Activated T-cell treated with anti-CD3 and anti-CD28 coated beads, Interleukin-2, amount 50 U/mL, for 24 hours (primary cell): Measurements from ENCODE around the gene LRRC71.

Experiments
- DNase-seq: peaks from one replicate; pipeline ENCODE4 v3.0.0-alpha.2; 2020
- H3K27ac Mint-ChIP-seq: 2 replicates; pipeline ENCODE4 v1.8.0; 2020; ENCODE audit warnings: mild to moderate bottlenecking, mixed read lengths
- H3K27me3 Mint-ChIP-seq: 2 replicates; pipeline ENCODE4 v1.8.0; 2020; ENCODE audit warnings: mixed read lengths
- H3K36me3 Mint-ChIP-seq: 2 replicates; pipeline ENCODE4 v1.8.0; 2020; ENCODE audit warnings: low read depth, mixed read lengths
- H3K4me1 Mint-ChIP-seq: 2 replicates; pipeline ENCODE4 v1.8.0; 2020; ENCODE audit warnings: low read depth, mixed read lengths
- H3K4me3 Mint-ChIP-seq: 2 replicates; pipeline ENCODE4 v1.8.0; 2020; ENCODE audit warnings: mild to moderate bottlenecking, moderate library complexity, mixed read lengths
- H3K9me3 Mint-ChIP-seq: 2 replicates; pipeline ENCODE4 v1.8.0; 2020; ENCODE audit warnings: mixed read lengths

The LRRC71 gene

DNA sequence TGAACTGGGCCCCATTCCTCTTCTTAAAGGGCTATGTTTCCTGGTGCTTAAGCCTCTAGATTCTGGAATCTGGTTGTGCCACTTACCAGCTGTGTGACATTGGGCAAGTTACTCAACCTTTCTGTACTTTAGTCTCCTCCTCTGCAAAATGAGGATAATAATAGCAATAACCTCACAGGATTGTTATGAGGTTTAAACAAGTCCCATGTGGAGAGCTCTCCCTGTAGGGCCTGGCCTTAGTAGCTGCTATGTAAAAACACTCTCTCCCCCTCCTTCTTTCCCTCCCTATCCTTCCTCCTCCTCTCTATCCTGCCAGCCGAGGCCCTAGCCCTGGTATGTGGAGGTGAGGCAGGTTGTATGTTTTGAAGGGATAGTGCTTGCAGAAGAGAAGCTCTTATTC is 35.1 kb upstream of the LRRC71 start:
- Mint-ChIP-seq H3K4me3 (no peak overlapping the region), H3K36me3 (no peaks in the 10 kb centered on the region), H3K27me3 (peaks cover 26% of the 10 kb centered on the region), H3K4me1 (peaks cover 2% of the 10 kb centered on the region), H3K9me3 (no peaks in the 10 kb centered on the region), H3K27ac (no peak overlapping the region)
- no peak for DNase-seq

DNA sequence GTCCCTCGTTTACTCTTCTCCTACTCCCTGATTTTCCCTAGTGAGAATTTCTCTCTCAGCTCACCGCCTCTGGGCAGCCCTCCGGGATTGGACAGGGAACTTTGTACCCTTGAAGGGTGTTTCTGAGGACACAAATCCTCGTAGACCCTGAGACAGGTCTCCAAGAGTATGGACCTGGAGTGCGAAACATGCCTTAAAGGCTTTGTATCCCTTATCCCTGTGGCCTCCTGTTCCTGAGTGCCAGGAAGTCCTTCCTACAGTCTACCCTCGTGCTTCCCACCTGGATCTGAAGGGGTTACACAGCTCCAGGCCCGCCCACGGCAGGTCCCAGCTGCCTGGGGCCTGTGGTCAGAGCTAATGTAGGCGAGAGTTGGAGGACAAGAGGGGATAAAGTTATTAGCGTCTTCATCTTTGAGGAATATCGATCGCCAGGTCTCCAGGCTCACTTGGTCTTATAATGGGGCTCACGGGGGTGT is 34.5 kb upstream of the LRRC71 start:
- Mint-ChIP-seq H3K36me3 (no peaks in the 10 kb centered on the region), H3K4me3 (no peak overlapping the region), H3K27me3 (peaks cover 31% of the 10 kb centered on the region), H3K27ac (no peak overlapping the region), H3K9me3 (no peaks in the 10 kb centered on the region), H3K4me1 (peaks cover 2% of the 10 kb centered on the region)
- no peak for DNase-seq

DNA sequence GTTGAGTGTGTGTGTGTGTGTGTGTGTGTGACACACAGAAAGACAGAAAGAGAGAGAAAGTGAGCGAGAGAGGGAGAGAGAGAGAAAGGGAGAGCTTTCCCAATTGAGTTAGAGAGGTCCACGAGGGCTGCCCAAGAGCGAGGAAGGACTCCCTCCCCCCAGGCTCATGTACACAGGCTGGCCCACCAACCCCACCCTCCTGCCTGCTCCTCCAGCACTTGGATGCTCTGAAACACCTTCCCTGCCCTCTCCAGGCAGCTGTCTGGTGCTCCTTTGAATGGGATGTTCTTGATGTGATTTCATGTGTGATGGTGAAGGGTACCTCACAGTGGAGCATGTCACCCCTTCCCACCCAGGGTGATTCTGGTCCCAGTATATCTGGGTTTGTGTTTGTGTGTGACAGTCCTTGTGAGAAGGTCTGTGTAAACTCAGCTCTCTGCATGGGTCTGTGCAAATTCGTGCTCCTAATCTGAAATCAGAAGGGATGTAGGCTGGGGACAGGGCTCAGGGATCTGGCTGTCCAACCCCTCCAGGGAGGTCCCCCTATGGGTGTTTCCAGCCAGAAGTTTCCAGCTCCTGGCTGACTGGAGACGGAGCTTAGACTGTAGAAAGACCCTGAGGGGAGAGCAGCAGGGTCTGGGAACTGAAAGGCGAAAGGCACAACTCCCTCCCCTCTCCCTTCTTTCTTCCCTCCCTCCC is 33.7 kb upstream of the LRRC71 start:
- no peak for DNase-seq
- Mint-ChIP-seq H3K36me3 (no peaks in the 10 kb centered on the region), H3K9me3 (no peaks in the 10 kb centered on the region), H3K4me3 (no peak overlapping the region), H3K4me1 (peaks cover 3% of the 10 kb centered on the region), H3K27ac (no peak overlapping the region), H3K27me3 (peaks cover 39% of the 10 kb centered on the region)

DNA sequence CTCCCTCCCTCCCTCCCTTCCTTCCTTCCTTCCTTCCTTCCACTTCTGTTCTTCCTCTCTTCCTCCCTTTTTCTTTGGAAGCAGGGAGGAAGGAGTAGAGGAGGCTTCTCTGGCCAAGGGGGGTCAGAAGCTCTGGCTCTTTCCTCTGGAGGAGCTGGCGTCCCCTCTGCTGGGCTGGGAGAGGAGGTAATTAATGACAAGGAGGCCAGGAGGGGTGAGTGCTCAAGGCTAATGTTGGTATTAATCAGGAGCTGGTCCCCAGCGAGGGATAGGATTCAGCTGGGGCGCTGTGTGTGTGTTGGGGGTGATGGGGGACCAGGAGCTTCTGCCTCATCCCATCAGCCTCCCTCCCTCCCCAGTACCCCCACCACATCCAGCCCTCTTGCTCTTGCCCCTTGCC is 33.1 kb upstream of the LRRC71 start:
- Mint-ChIP-seq H3K36me3 (no peaks in the 10 kb centered on the region), H3K4me1 (peaks cover 9% of the 10 kb centered on the region), H3K9me3 (no peaks in the 10 kb centered on the region), H3K27ac (no peak overlapping the region), H3K27me3 (peaks cover 45% of the 10 kb centered on the region), H3K4me3 (no peak overlapping the region)
- no peak for DNase-seq

DNA sequence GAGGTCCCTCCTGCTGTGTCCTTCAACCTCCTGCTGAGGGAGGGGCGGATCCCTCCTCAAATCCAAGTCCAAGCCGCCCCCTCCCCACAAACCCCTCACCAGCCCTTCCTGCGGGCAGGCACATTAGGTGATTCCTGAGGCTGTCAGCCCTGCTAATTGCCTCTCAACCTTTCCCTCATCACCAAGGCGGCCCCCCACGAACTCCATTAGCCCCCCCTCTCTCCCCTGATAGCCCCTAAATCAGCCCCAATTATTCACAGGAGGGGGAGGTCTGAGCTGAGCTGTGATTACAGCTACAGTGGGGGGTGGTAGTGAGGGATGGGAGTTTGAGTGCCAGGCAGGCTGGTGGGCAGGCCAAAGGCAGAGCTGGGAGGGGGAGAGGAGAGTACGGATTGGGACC is 32.7 kb upstream of the LRRC71 start:
- Mint-ChIP-seq H3K27ac (no peak overlapping the region), H3K9me3 (no peaks in the 10 kb centered on the region), H3K4me3 (no peak overlapping the region), H3K36me3 (no peaks in the 10 kb centered on the region), H3K4me1 (peaks cover 13% of the 10 kb centered on the region), H3K27me3 (peaks cover 48% of the 10 kb centered on the region)
- DNase-seq, result no peak

DNA sequence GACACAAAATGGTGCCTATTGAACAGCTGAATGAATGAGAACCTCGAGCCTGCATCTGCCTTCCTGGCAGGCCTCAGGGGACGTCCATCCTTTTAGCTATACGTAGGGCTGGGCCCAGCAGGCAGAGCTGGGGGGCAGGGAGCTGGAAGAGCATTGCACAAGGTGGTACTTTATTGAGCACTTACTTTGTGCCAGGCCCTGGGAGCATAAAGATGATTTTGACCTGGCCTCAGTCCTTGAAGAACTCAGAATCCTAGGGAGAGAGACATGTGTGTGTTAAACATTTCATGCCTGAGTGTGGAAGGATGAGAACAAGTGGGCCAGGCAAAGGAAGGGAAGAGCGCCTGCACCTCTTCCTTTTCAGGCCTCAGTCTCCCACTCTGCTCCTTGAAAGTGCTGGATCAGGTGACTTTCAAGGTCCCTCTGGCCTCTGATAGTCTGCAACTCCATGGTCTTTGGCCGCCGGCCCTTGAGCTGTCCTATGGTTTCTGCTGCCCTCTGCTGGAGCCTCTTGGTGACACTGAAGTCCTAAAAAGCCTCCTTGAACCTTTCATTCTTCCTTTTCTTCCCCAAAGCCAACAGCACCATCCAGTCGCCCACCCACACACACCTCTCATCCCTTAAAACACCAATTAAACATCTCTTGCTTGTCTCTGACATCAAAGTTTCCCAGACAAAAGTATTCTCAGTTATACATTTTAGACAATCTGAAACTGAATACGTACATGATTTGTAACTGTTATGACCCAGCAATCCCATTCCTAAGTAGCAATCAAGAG is 30.4 kb upstream of the LRRC71 start:
- Mint-ChIP-seq H3K4me1 (peaks cover 17% of the 10 kb centered on the region), H3K4me3 (no peak overlapping the region), H3K36me3 (no peaks in the 10 kb centered on the region), H3K9me3 (no peaks in the 10 kb centered on the region), H3K27ac (no peak overlapping the region), H3K27me3 (peaks cover 62% of the 10 kb centered on the region)
- DNase-seq, result peak; percentile 68

DNA sequence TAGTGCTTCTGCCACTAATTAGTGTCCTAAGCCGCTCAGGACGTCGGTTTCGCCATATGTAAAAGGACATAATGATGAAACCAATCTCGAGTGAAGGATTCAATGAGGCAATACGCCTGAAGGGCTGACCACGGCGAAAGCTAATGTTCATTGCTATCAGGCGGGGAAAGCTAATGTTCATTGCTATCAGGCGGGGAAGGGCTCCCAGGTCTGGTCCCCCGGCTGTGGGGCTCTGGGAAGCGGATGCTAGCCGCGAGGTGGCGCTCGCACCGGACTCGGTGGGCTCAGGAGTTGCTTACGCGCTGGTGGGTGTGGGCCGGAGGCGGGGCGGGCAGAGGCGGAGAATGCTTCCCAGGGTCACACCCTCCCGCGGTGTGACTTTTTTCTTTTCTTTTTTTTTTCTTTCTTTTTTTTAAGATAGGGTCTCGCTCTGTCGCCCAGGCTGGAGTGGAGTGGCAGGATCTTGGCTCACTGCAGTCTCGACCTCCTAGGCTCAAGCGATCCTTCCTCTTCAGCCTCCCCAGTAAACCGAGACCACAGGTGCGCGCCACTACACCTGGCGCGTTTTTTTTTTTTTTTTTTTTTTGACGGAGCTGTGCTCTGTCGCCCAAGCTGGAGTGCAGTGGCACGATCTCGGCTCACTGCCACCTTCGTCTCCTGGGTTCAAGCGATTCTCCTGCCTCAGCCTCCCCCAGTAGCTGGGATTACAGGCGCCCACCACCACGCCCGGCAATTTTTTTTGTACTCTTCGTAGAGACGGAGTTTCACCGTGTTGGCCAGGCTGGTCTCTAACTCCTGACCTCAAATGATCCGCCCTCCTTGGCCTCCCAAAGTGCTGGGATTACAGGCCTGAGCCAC is 28.0 kb upstream of the LRRC71 start:
- H3K36me3 Mint-ChIP-seq, result no peaks in the 10 kb centered on the region
- peak; percentile 90 for DNase-seq
- peaks cover 17% of the 10 kb centered on the region for H3K4me1 Mint-ChIP-seq
- H3K9me3 Mint-ChIP-seq, result no peaks in the 10 kb centered on the region
- no peak overlapping the region for H3K27ac Mint-ChIP-seq
- peak overlapping the region; percentile 47 for H3K4me3 Mint-ChIP-seq
- H3K27me3 Mint-ChIP-seq, result peaks cover 72% of the 10 kb centered on the region

DNA sequence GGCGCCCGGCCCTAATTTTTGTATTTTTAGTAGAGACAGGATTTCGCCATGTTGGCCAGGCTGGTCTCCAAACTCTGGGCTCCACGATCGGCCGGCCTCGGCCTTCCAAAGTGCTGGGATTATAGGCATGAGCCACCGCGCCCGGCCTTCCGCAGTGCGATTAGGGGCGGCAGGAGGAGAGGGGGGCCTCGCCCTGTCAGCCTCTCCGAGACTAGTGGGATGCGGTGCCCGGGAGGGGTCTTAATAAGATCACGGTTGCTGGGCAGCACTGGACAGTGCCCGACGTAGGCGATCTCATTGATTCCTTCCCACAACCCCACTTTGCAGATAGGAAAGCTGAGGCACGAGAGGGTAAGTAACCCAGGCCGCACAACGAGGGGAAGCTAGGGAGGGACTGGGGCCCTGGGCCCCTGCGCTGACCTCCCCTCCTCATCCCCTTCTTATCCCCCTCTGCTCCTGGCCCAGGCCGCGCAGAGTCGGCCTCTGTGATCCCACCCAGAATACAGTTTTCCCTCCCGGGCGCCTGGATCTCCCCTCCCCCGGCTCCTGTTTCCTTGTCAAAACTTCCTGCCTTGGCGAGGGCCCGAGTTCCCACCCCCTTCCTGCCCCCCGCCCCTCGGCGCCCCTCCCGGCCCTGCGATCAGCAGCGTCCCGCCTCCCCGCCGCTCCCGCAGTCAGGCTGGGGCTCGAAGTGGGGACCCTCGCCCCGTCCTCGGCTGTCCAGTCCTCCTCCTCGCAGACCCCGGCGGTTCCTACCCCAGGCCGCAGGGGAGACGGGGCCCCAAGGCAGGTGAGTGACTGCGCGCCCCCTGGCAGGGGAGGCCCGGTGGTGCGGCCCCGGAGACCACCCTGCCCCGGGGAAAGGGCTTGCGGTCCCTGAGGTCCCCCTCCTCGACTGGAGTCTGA is 27.1 kb upstream of the LRRC71 start, which contains the start of gene PEAR1:
PEAR1 (plus strand) TSS at position 671 of the 906 bp plus-strand sequence. CDS start 10,209 bp downstream, outside the sequence.
- H3K27ac Mint-ChIP-seq, result no peak within 1 kb of the TSS
- peak within 1 kb of the TSS; percentile 47 for H3K4me3 Mint-ChIP-seq

DNA sequence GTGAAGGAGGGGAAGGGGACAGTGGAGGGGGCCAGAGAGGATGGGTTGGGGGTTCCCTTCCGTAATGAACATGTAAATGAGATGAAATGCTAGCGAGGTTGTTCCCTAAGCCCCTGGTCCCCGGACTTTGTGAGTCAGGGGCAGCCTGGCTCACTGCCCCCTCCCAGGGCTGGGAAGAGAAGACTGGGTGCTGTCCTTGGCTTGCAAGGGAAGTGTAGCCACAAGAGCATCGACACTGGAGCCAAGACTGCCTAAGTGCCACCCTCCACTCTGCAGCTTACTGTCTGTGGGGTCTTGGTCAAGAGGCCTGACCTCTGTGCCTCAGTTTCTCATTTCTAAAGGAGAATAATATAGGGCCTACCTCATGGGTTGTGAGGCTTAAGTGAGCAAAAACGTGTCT is 26.4 kb upstream of the LRRC71 start:
- H3K4me3 Mint-ChIP-seq, result no peak overlapping the region
- peaks cover 21% of the 10 kb centered on the region for H3K4me1 Mint-ChIP-seq
- no peak overlapping the region for H3K27ac Mint-ChIP-seq
- H3K36me3 Mint-ChIP-seq, result no peaks in the 10 kb centered on the region
- no peaks in the 10 kb centered on the region for H3K9me3 Mint-ChIP-seq
- no peak for DNase-seq
- peaks cover 81% of the 10 kb centered on the region for H3K27me3 Mint-ChIP-seq

More for the DNA sequence above, 27.1 kb upstream of the LRRC71 start, which contains the start of gene PEAR1:
- Mint-ChIP-seq H3K27me3 (peaks cover 78% of the 10 kb centered on the region), H3K9me3 (no peaks in the 10 kb centered on the region), H3K36me3 (no peaks in the 10 kb centered on the region), H3K4me1 (peaks cover 20% of the 10 kb centered on the region)
- no peak for DNase-seq

DNA sequence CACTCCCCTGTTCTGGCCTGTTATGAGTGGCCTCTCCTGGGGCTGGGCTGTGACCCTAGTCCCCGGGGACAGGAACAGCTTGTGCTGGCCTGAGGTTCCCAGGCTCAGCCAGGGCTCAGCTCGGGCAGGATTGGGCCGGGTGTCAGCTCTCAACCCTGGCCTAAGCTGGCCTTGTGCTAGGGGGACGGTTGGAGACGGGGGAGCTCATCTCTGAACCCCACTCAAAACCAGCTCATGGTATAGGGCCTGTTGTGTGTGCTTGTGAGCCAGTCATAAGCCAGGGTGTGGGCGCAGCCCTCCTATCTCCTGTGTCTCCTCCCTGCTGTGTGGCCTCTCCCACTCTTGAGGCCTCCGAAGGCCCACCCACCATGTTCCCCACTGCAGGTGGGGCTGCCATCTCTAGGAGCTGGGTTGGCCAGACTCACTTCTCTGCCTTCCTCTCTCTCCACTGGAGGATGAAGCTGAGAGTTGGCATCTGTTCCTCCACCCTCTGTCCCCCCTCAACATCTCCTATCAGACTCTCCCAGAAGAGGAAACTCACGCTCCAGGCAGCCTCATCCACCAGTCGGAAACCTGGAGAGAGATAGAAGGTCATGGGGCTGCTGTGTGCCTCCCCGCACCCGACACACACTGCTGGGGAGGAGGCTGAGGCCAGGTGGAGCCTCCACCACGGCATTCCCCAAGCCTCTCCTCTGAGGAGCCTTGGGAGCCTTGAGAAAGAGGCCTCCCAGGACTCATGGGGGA is 25.5 kb upstream of the LRRC71 start:
- no peak overlapping the region for H3K27ac Mint-ChIP-seq
- no peak overlapping the region for H3K4me3 Mint-ChIP-seq
- H3K36me3 Mint-ChIP-seq, result no peaks in the 10 kb centered on the region
- H3K4me1 Mint-ChIP-seq, result peaks cover 21% of the 10 kb centered on the region
- H3K9me3 Mint-ChIP-seq, result no peaks in the 10 kb centered on the region
- peaks cover 80% of the 10 kb centered on the region for H3K27me3 Mint-ChIP-seq
- no peak for DNase-seq

DNA sequence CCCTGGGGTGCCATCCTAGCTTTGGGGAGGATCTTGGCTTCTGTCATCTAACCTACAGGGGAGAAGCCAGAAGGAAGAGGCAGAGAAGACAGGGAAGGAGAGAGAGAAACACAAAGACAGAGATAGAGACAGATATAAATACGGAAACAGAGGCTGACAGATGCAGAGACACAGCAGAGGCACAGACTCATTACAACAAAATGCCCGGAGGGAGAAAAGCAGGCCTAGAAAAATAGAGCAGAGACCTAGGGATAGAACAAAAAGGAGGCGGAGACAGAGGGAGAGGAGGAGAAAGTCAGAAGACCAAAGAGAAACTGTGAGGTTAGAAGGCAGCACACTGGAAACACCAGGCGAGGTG is 25.0 kb upstream of the LRRC71 start:
- DNase-seq, result no peak
- Mint-ChIP-seq H3K36me3 (no peaks in the 10 kb centered on the region), H3K9me3 (no peaks in the 10 kb centered on the region), H3K27me3 (peaks cover 77% of the 10 kb centered on the region), H3K27ac (no peak overlapping the region), H3K4me1 (peaks cover 19% of the 10 kb centered on the region), H3K4me3 (no peak overlapping the region)

DNA sequence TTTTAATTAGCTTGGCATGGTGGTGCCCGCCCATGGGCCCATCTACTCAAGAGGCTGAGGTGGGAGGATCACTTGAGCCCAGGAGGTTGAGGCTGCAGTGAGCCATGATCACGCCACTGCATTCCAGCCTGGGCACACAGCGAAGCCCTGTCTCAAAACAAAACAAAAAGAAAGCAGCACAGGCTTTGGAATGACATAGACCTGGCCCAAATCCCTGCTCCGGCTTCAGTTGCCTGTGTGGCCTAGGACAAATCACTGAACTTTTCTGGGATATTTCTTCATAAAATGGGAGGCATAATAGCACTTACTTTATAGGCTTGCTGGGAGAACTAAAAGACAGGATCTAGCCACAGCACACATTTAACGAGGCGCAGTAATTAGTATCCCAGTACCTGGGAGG is 24.5 kb upstream of the LRRC71 start:
- no peak for DNase-seq
- peaks cover 19% of the 10 kb centered on the region for H3K4me1 Mint-ChIP-seq
- H3K27ac Mint-ChIP-seq, result no peak overlapping the region
- no peaks in the 10 kb centered on the region for H3K9me3 Mint-ChIP-seq
- no peak overlapping the region for H3K4me3 Mint-ChIP-seq
- H3K27me3 Mint-ChIP-seq, result peaks cover 74% of the 10 kb centered on the region
- no peaks in the 10 kb centered on the region for H3K36me3 Mint-ChIP-seq

DNA sequence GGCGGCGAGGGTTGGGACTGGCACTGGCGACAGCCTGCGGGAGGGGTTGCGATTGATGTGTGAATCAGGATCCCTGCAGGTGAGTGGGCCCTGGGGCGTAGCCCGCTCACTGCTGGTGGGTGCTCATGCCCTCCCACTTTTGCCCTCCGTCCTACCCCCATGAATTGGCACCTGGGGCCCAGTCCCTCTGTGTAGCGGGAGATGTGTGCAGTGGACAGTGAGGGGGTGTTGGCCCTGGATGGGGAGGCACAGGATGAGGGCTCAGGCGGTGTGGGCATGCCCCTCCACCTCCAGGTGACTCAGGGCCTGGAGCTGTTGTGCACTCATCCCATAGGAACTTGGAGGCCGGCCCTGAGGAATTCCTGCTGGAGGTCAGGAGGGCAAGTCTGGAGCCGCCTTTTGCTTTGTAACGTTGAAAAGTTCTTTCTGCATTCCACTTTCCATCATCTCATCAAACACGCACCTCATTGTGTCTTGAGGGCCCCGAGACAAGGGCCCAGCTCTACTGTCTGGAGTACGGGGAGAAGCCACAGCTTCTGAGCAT is 23.9 kb upstream of the LRRC71 start:
- H3K27ac Mint-ChIP-seq, result no peak overlapping the region
- H3K27me3 Mint-ChIP-seq, result peaks cover 70% of the 10 kb centered on the region
- DNase-seq, result no peak
- H3K9me3 Mint-ChIP-seq, result no peaks in the 10 kb centered on the region
- no peaks in the 10 kb centered on the region for H3K36me3 Mint-ChIP-seq
- peaks cover 19% of the 10 kb centered on the region for H3K4me1 Mint-ChIP-seq
- H3K4me3 Mint-ChIP-seq, result no peak overlapping the region
